Measurements from ENCODE around the gene BEND5.

Gene BEND5

GRCh38 chr1:48718116-48718630 lies 58.5 kb downstream of the BEND5 start:
- DNase-seq, result no peak

- no peak for DNase-seq
Measured at GRCh38 chr1:48717082-48717481, 59.6 kb downstream of the BEND5 start.

GRCh38 chr1:48715921-48716320 lies 60.8 kb downstream of the BEND5 start:
- DNase-seq, result no peak

GRCh38 chr1:48710915-48711314 lies 65.8 kb downstream of the BEND5 start:
- DNase-seq, result no peak

GRCh38 chr1:48710318-48710717 lies 66.4 kb downstream of the BEND5 start:
- no peak for DNase-seq

GRCh38 chr1:48704736-48705135 lies 72.0 kb downstream of the BEND5 start:
- no peak for DNase-seq

GRCh38 chr1:48701445-48701844 lies 75.2 kb downstream of the BEND5 start:
- DNase-seq, result no peak

GRCh38 chr1:48697066-48697707 lies 79.5 kb downstream of the BEND5 start:
- peak; percentile 31 for DNase-seq

GRCh38 chr1:48695161-48695560 lies 81.5 kb downstream of the BEND5 start:
- no peak for DNase-seq

GRCh38 chr1:48693674-48694320 lies 82.9 kb downstream of the BEND5 start:
- DNase-seq, result no peak

- DNase-seq, result no peak
Measured at GRCh38 chr1:48693180-48693579, 83.5 kb downstream of the BEND5 start.

GRCh38 chr1:48692235-48692634 lies 84.5 kb downstream of the BEND5 start:
- DNase-seq, result no peak

GRCh38 chr1:48691429-48692001 lies 85.2 kb downstream of the BEND5 start:
- no peak for DNase-seq

- no peak for DNase-seq
Measured at GRCh38 chr1:48688102-48688760, 88.5 kb downstream of the BEND5 start.

- DNase-seq, result no peak
Measured at GRCh38 chr1:48687282-48688045, 89.2 kb downstream of the BEND5 start.

- no peak for DNase-seq
Measured at GRCh38 chr1:48686159-48686558, 90.5 kb downstream of the BEND5 start.

- no peak for DNase-seq
Measured at GRCh38 chr1:48684381-48684780, 92.3 kb downstream of the BEND5 start.

GRCh38 chr1:48683839-48684238 lies 92.9 kb downstream of the BEND5 start:
- no peak for DNase-seq

- no peak for DNase-seq
Measured at GRCh38 chr1:48681476-48682305, 95.0 kb downstream of the BEND5 start.

- no peak for DNase-seq
Measured at GRCh38 chr1:48680411-48681035, 96.2 kb downstream of the BEND5 start.

GRCh38 chr1:48679859-48680258 lies 96.8 kb downstream of the BEND5 start:
- no peak for DNase-seq

Measured in activated T-cell treated with anti-CD3 and anti-CD28 coated beads for 4 hours (primary cell).